Heart left ventricle (tissue), 16 donors: ENCODE data around the gene ADGRD2. TPM values are rescaled to one million over a fixed set of nuclear protein-coding genes. Genes with fewer than 3 reads are reported as not detected.

Experiments used
- ATAC-seq, 4 donors: fragments of 200-7000 bp; cut with Tn5 transposase; one replicate each; pipeline ENCODE4 v1.9.1; 2020 to 2022; ENCODE audit warnings: moderate library complexity in 4 of 4, mild to moderate bottlenecking in 3 of 4, moderate number of reproducible peaks in 1 of 4
- DNase-seq, 5 donors: peaks; one replicate each; pipeline ENCODE4 v3.0.0-alpha.2; 2020
- H3K27ac ChIP-seq, 12 donors: fragments of 200-600 bp; sonication (generic) in 4 of 12; one replicate each; pipeline versions ENCODE4 v1.5.0 to v1.8.0; 2016 to 2022; ENCODE audit warnings: mild to moderate bottlenecking in 2 of 12
- H3K27me3 ChIP-seq, 9 donors: fragments of 200-600 bp; sonication (generic) in 2 of 9; one replicate each; pipeline versions ENCODE4 v1.5.1 to v1.8.0; 2016 to 2022; ENCODE audit warnings: mild to moderate bottlenecking in 3 of 9
- H3K36me3 ChIP-seq, 9 donors: fragments of 200-600 bp; sonication (generic) in 2 of 9; one replicate each; pipeline versions ENCODE4 v1.5.0 to v1.8.0; 2018 to 2022; ENCODE audit warnings: mild to moderate bottlenecking in 2 of 9
- H3K4me1 ChIP-seq, 12 donors: fragments of 200-600 bp; sonication (generic) in 4 of 12; one replicate each; pipeline versions ENCODE4 v1.5.0 to v1.8.0; 2016 to 2022; ENCODE audit warnings: mild to moderate bottlenecking in 3 of 12
- H3K4me3 ChIP-seq, 12 donors: fragments of 200-600 bp; sonication (generic) in 4 of 12; one replicate each; pipeline versions ENCODE4 v1.5.0 to v1.8.0; 2017 to 2022; ENCODE audit warnings: mild to moderate bottlenecking in 9 of 12, moderate library complexity in 4 of 12
- H3K9me3 ChIP-seq, 12 donors: fragments of 200-600 bp; sonication (generic) in 4 of 12; one replicate each; pipeline versions ENCODE4 v1.5.0 to v1.8.0; 2016 to 2022; ENCODE audit warnings: mild to moderate bottlenecking in 1 of 12
- POLR2A ChIP-seq, 2 donors: fragments of 450-650 bp; IDR thresholded peaks; one replicate each; pipeline ENCODE4 v1.6.1; 2017; ENCODE audit warnings: antibody characterized with exemption in 2 of 2, mild to moderate bottlenecking in 2 of 2, moderate library complexity in 2 of 2
- WGBS, 4 donors: extraction: QIAGEN DNeasy Blood & Tissue Kit in 2 of 4; methylation state at CpG; one replicate each; pipeline versions ENCODE4 v1.1.5 to v1.1.7; 2013 to 2018; 5-methylcytosine and 5-hydroxymethylcytosine counted together
- intact Hi-C, 10 donors: fragments of 100-400 bp; cut with DNase I; formaldehyde crosslinking; loops; one replicate each; pipeline versions ENCODE4 v1.11.1 to v1.14.2; 2022
- polyA plus RNA-seq, 2 donors: library from polyadenylated mRNA; stranded (reverse); fragments of 200-250 nt; gene quantifications; one replicate each; pipeline ENCODE4 v1.2.3, GENCODE V29; 2013
- total RNA-seq, 9 donors: library from RNA; depleted of rRNA in 2 of 9; stranded (reverse); fragments of >200 nt in 2 of 9; fragmentation: NEBNext Ultra II Directional in 3 of 9; extraction: Animal tissue kit (Norgen Biotek cat#: 25700) in 3 of 9; gene quantifications; one replicate each; pipeline versions ENCODE4 v1.1.0 to v1.2.4, GENCODE V29; 2016 to 2023
- TF ChIP-seq, protein P1 (sequence below), 12 donors: fragments of 200-600 bp; sonication (generic) in 4 of 12; IDR thresholded peaks; one replicate each; pipeline versions ENCODE4 v1.5.0 to v1.8.0; 2018 to 2022; ENCODE audit warnings: antibody characterized with exemption in 12 of 12, mild to moderate bottlenecking in 5 of 12
- donor health status: ischemic (EF 13 %, LVEDD 7.1; RV severe dilation, severe dysfunction).
- donor health status: healthy with polysubstance abuse.
- donor health status: DM: no; HTN: yes; CAD: no.
- donor health status: DM: no; HTN: no; CAD: no.
- donor health status: ischemic (EF 25% LVEDD 6.9; RV normal size, moderate dysfunction).
- donor health status: ischemic (EF 25% LVEDD 5.7; RV mildly dilated, moderate dysfunction).
- donor health status: healthy.
- donor health status: DM: yes; HTN: yes; CAD: no.
- donor health status: ischemic (EF 35%, LVEDD 5.7; RV mildly dilated, moderate dysfunction).
- donor health status: nonischemic (EF 11% LVEDD 7.7; RV severe dilation, severe dysfunction).
- donor health status: DM: yes; HTN: yes; CAD: no.
- donor health status: PGD.
- donor health status: ischemic (EF 29% LVEDD 5.4; RV normal size, mild dysfunction).
- donor health status: nonischemic (EF 23%, LVEDD 6.1; RV moderate dilation, normal function).

The ADGRD2 gene
- total and polyA plus RNA-seq, 11 donors, result not detected

DNA sequence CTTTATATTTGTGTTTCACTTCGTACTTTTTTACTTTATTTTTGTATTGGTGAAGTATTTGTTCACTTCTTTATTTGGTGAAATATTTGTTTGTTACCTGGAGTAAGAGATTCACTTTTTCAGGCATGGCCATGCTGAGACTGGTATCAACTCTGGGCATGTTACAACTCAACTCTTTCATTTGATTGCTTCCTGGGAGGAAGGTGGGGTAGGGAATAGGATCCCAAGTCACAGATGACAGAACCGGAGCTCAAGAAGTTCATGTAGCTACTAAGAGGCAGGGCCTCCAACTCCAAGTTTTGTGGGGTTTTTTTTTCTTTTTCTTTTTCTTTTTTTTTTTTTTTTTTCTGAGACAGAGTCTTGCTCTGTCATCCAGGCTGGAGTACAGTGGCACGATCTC is 6.1 kb upstream of the ADGRD2 start:
- intact Hi-C loops, result no loop called here
- Histone ChIP-seq H3K4me1 (peaks cover 0 to 14% (median 0%) of the 10 kb centered on the region in 12 donors), H3K9me3 (peaks cover 0 to 3% (median 0%) of the 10 kb centered on the region in 12 donors), H3K27me3 (peaks cover 0 to 13% (median 0%) of the 10 kb centered on the region in 9 donors), H3K4me3 (no peak overlapping the region), H3K27ac (no peak overlapping the region), H3K36me3 (no peaks in the 10 kb centered on the region)
- WGBS, 4 donors, result 75 to 91% (median 82%) methylated on average over 3 of the region's 3 CpGs
- TF ChIP-seq POLR2A (IDR thresholded peaks at IDR 0.05), result no peak
- TF ChIP-seq, protein P1, sequence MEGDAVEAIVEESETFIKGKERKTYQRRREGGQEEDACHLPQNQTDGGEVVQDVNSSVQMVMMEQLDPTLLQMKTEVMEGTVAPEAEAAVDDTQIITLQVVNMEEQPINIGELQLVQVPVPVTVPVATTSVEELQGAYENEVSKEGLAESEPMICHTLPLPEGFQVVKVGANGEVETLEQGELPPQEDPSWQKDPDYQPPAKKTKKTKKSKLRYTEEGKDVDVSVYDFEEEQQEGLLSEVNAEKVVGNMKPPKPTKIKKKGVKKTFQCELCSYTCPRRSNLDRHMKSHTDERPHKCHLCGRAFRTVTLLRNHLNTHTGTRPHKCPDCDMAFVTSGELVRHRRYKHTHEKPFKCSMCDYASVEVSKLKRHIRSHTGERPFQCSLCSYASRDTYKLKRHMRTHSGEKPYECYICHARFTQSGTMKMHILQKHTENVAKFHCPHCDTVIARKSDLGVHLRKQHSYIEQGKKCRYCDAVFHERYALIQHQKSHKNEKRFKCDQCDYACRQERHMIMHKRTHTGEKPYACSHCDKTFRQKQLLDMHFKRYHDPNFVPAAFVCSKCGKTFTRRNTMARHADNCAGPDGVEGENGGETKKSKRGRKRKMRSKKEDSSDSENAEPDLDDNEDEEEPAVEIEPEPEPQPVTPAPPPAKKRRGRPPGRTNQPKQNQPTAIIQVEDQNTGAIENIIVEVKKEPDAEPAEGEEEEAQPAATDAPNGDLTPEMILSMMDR (IDR thresholded peaks at IDR 0.05), result no peak
- DNase-seq, result no peak
- no peak for ATAC-seq

DNA sequence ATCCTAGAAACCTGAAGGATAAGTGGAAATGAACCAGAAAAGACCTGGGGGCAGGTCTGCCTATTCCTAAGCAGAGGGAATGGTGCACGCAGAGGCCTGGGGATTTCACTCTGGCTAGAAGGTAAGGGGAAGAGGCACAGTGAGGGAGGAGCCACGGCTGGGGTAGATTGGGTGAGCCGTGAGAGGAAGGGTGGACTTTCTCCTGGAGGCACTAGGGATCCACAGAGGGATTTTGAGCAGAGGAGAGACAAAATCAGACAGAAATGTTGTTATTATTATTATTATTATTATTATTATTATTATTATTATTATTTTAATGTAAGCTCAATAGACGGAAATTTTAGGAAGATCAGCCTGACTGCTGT is 3.0 kb upstream of the ADGRD2 start:
- Histone ChIP-seq H3K27me3 (peaks cover 0 to 37% (median 17%) of the 10 kb centered on the region in 9 donors), H3K27ac (no peak overlapping the region), H3K9me3 (no peaks in the 10 kb centered on the region), H3K4me1 (peaks cover 0 to 20% (median 4%) of the 10 kb centered on the region in 12 donors), H3K36me3 (no peaks in the 10 kb centered on the region), H3K4me3 (no peak overlapping the region)
- DNase-seq, result no peak
- TF ChIP-seq, protein P1 (IDR thresholded peaks at IDR 0.05), result no peak
- no peak for TF ChIP-seq POLR2A (IDR thresholded peaks at IDR 0.05)
- ATAC-seq, result no peak
- intact Hi-C loops, result no loop called here
- 54 to 74% (median 62%) methylated on average over 4 of the region's 4 CpGs for WGBS, 4 donors

- no peak overlapping the region for H3K4me3 ChIP-seq
- peaks cover 6 to 44% (median 23%) of the 10 kb centered on the region in 9 donors for H3K27me3 ChIP-seq
- TF ChIP-seq POLR2A (IDR thresholded peaks at IDR 0.05), result no peak
- TF ChIP-seq, protein P1 (IDR thresholded peaks at IDR 0.05), result no peak
- WGBS, 4 donors, result 35 to 57% (median 47%) methylated on average over 6 to 7 of the region's 7 CpGs
- intact Hi-C loops, result no loop called here
- no peaks in the 10 kb centered on the region for H3K36me3 ChIP-seq
- H3K9me3 ChIP-seq, result no peaks in the 10 kb centered on the region
- ATAC-seq (peak; percentile 97 to 99 (median 98)), DNase-seq (peak; percentile 72 to 88 (median 79))
- peaks cover 0 to 22% (median 4%) of the 10 kb centered on the region in 12 donors for H3K4me1 ChIP-seq
- H3K27ac ChIP-seq, result peak overlapping the region in 6 of 12 donors; percentile 14 to 65 (median 57)
Observed at GRCh38 chr9:124448019-124448418, 2.2 kb upstream of the ADGRD2 start.

- 82 to 85% (median 82%) methylated on average over 13 of the region's 13 CpGs for WGBS, 4 donors
- Histone ChIP-seq H3K27ac (no peak overlapping the region), H3K9me3 (no peaks in the 10 kb centered on the region), H3K4me1 (peaks cover 0 to 28% (median 4%) of the 10 kb centered on the region in 12 donors), H3K36me3 (no peaks in the 10 kb centered on the region), H3K27me3 (peaks cover 6 to 55% (median 35%) of the 10 kb centered on the region in 9 donors), H3K4me3 (no peak overlapping the region)
- TF ChIP-seq, protein P1 (IDR thresholded peaks at IDR 0.05), result no peak
- TF ChIP-seq POLR2A (IDR thresholded peaks at IDR 0.05), result no peak
- DNase-seq (no peak), ATAC-seq (no peak)
- intact Hi-C loops, result no loop called here
Observed at GRCh38 chr9:124449381-124450151, 685 bp upstream of the ADGRD2 start.
